HFFc6 (cell line): Measurements from ENCODE around the gene VIPR2. TPM values are rescaled to one million over a fixed set of nuclear protein-coding genes. Genes with fewer than 3 reads are reported as not detected.

Experiments used
- DNase-seq: peaks from one replicate; pipeline ENCODE4 v3.0.0-alpha.2; 2018
- H3K27ac Mint-ChIP-seq: 2 replicates; pipeline ENCODE4 v1.8.0; 2020; ENCODE audit warnings: mild to moderate bottlenecking, mixed read lengths
- H3K27me3 Mint-ChIP-seq: 2 replicates; pipeline ENCODE4 v1.8.0; 2021; ENCODE audit warnings: mild to moderate bottlenecking, moderate library complexity, mixed read lengths; ENCODE audit not compliant: insufficient read depth
- H3K36me3 Mint-ChIP-seq: 2 replicates; pipeline ENCODE4 v1.8.0; 2021; ENCODE audit warnings: low read depth, mixed read lengths
- H3K4me1 Mint-ChIP-seq: 2 replicates; pipeline ENCODE4 v1.8.0; 2020; ENCODE audit warnings: low read depth, mixed read lengths
- H3K4me3 Mint-ChIP-seq: 2 replicates; pipeline ENCODE4 v1.8.0; 2020; ENCODE audit warnings: mild to moderate bottlenecking, moderate library complexity, mixed read lengths
- H3K9me3 Mint-ChIP-seq: 2 replicates; pipeline ENCODE4 v1.8.0; 2020; ENCODE audit warnings: mild to moderate bottlenecking, mixed read lengths
- CTCF ChIP-seq: fragments of 200-600 bp; sonication (generic); IDR thresholded peaks from 2 replicates; pipeline ENCODE4 v1.5.0; 2021; ENCODE audit warnings: antibody characterized with exemption, mild to moderate bottlenecking
- total RNA-seq, 6 experiments: library from RNA; stranded (reverse); fragmentation: NEBNext Ultra II Directional; extraction: Animal tissue kit (Norgen Biotek cat#: 25700); gene quantifications; 2 replicates in 1 of 6; 3 replicates in 5 of 6; pipeline ENCODE4 v1.2.3, GENCODE V29; 2021

The VIPR2 gene
- total RNA-seq, 6 experiments from 2014 or later = not detected

GRCh38 chr7:159095979-159096411 lies 48.7 kb downstream of the VIPR2 start:
- no peaks in the 10 kb centered on the region; the same call in 1 of the 2 replicates for H3K27me3 Mint-ChIP-seq
- no peak overlapping the region for H3K4me3 Mint-ChIP-seq
- H3K27ac Mint-ChIP-seq = no peak overlapping the region
- 0 out of 2 replicates have a peak, but pooled peaks cover under 1% of the 10 kb centered on the region for H3K36me3 Mint-ChIP-seq
- H3K9me3 Mint-ChIP-seq = peaks cover 57% of the 10 kb centered on the region
- no peak for DNase-seq
- TF ChIP-seq CTCF = no peak
- no peaks in the 10 kb centered on the region for H3K4me1 Mint-ChIP-seq

- H3K9me3 Mint-ChIP-seq = peaks cover 51% of the 10 kb centered on the region
- no peak overlapping the region for H3K27ac Mint-ChIP-seq
- no peak overlapping the region for H3K4me3 Mint-ChIP-seq
- no peak for DNase-seq
- H3K36me3 Mint-ChIP-seq = no peaks in the 10 kb centered on the region
- no peaks in the 10 kb centered on the region for H3K4me1 Mint-ChIP-seq
- TF ChIP-seq CTCF = no peak
- no peaks in the 10 kb centered on the region; the same call in 1 of the 2 replicates for H3K27me3 Mint-ChIP-seq
Observed at GRCh38 chr7:159094919-159095915, 49.5 kb downstream of the VIPR2 start.

GRCh38 chr7:159094023-159094740 lies 50.5 kb downstream of the VIPR2 start:
- TF ChIP-seq CTCF = no peak
- Mint-ChIP-seq H3K9me3 (peaks cover 48% of the 10 kb centered on the region), H3K27ac (no peak overlapping the region), H3K4me3 (no peak overlapping the region), H3K27me3 (no peaks in the 10 kb centered on the region; the same call in 1 of the 2 replicates), H3K36me3 (0 out of 2 replicates have a peak, but pooled peaks cover 4% of the 10 kb centered on the region), H3K4me1 (no peaks in the 10 kb centered on the region)
- no peak for DNase-seq

GRCh38 chr7:159093351-159093971 lies 51.2 kb downstream of the VIPR2 start:
- no peaks in the 10 kb centered on the region for H3K4me1 Mint-ChIP-seq
- H3K27me3 Mint-ChIP-seq = no peaks in the 10 kb centered on the region; the same call in 1 of the 2 replicates
- H3K27ac Mint-ChIP-seq = no peak overlapping the region
- DNase-seq = no peak
- TF ChIP-seq CTCF = no peak
- H3K9me3 Mint-ChIP-seq = peaks cover 46% of the 10 kb centered on the region
- no peak overlapping the region for H3K4me3 Mint-ChIP-seq
- 0 out of 2 replicates have a peak, but pooled peaks cover 4% of the 10 kb centered on the region for H3K36me3 Mint-ChIP-seq

GRCh38 chr7:159092701-159093121 lies 52.0 kb downstream of the VIPR2 start:
- no peak for DNase-seq
- Mint-ChIP-seq H3K4me1 (no peaks in the 10 kb centered on the region), H3K9me3 (peaks cover 52% of the 10 kb centered on the region), H3K27ac (no peak overlapping the region), H3K36me3 (0 out of 2 replicates have a peak, but pooled peaks cover 4% of the 10 kb centered on the region), H3K27me3 (no peaks in the 10 kb centered on the region; the same call in 1 of the 2 replicates), H3K4me3 (no peak overlapping the region)
- no peak for TF ChIP-seq CTCF
